HG02870 (cell line): ENCODE data around the gene IFNGR1.
"Not testable (repeated sequence)": the region's sequence is repeated elsewhere in the genome, so short reads cannot be mapped to it uniquely, and the experiment has no call there.

Experiments
- ATAC-seq: cut with Tn5 transposase; IDR thresholded peaks from one replicate; pipeline ENCODE4 v1.9.1; 2021; ENCODE audit warnings: mild to moderate bottlenecking, moderate library complexity; ENCODE audit not compliant: unreplicated experiment

Gene IFNGR1

GRCh38 chr6:137236581-137237355 is 17.6 kb upstream of the IFNGR1 start:
- ATAC-seq = no peak

GRCh38 chr6:137235686-137236085 is 16.5 kb upstream of the IFNGR1 start:
- no peak for ATAC-seq

DNA sequence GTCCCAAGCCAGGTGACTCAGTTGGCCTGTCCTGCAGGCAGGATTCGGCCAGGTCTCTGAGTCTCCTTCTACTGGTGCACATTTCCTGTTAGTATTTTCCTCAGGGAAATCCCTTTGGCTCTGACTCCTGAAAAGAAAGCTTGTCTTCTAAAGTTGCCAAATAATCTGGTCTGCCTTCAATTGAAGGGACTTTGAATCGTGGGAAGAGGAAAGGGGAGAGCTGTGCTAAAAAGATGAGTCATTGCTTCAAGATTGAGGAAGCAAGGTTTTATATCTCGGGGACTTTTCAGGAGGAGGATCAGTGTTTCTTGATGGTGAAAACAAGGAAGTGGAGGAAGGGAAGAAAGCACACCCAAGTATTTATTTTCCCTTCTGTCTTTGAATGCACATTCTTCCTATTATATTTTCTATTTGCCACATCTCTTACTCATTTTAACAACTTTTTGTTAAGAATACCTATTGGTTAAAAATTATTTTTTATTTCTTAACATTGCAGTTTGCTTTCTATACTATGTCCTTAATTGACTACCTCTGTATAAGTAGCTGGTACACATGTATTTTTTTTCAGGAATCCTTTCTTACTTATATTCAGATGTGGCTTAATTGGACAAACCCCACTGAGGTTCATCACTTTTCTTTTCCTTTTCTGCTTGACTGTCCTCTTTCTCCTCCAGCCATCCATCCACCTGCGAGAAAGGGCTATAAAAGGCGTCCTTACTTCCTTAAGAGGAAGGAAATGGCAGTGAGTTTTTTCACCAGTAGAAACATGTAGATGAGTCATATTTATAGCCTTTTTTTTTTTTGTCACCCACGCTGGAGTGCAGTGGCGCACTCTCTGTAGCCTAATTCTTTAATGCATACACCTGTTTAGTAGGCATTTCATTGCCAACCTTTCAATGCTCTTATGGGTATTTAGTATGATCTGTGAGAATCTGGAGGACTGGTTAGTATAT is 15.0 kb upstream of the IFNGR1 start:
- peak; percentile 64 for ATAC-seq

DNA sequence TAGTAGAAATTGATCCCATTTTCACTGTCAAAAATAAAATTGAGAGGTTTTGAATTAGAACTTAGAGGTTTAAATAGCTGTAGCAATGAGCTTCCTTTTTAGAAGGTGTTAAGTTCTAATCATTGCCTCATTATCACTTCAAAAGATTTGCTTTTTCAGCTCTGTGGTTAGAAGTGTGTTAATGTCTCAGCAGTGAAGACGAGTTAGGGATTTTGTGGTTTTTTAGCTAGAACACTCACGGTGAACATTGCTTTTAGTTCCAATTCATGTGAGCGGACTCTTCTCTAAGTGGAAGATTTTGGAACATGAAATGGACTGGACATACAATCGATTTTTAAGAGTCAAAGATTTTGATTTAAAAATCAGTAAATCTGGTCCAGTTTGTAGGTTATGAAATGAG is 12.7 kb upstream of the IFNGR1 start:
- ATAC-seq = no peak

DNA sequence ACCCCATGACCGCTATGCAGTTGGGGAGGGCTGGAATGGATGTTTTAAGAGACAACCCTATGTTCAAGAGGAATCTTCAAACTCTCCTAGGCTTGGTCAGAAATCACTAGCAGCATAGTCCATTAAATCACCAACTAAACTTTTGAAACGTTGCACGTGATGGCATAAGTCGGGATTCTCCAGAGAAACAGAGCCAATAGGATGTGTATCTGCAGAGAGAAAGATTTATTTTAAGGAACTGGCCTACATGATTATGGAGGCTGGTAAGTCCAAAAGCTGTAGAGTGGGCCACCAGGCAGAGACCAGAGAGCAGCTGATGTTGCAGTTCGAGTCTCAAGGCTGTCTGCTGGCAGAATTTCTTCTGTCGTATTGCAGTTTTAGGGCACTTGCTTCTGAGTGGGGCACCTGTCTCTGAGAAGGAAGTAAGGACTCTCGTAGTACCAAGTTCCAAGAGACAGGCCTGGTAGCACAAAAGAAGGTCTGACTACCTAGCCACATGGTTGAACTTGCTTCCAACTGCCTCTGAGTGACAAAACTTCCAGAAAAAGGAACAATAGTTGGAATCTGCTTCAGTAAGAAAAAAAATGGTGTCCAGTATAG is 11.9 kb upstream of the IFNGR1 start:
- ATAC-seq = no peak

DNA sequence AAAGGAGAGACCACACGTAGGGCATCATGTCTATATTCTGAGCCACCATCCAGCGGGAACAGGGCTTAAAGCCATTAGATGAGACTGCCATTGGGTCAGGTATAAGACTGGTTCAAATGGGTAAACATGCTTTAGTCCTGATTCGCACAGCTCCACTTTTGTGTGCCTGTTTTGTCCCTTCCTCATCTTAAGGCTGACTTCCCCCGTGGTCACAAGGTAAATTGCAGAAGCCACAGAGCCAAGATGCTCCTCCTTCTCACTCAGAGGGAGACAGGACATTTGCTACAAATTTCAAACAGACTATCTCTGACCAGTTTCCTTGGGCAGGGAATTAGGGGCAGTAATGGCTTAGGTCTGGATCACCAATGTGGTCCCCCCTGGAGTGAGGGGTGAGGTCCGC is 11.4 kb upstream of the IFNGR1 start:
- ATAC-seq = no peak

DNA sequence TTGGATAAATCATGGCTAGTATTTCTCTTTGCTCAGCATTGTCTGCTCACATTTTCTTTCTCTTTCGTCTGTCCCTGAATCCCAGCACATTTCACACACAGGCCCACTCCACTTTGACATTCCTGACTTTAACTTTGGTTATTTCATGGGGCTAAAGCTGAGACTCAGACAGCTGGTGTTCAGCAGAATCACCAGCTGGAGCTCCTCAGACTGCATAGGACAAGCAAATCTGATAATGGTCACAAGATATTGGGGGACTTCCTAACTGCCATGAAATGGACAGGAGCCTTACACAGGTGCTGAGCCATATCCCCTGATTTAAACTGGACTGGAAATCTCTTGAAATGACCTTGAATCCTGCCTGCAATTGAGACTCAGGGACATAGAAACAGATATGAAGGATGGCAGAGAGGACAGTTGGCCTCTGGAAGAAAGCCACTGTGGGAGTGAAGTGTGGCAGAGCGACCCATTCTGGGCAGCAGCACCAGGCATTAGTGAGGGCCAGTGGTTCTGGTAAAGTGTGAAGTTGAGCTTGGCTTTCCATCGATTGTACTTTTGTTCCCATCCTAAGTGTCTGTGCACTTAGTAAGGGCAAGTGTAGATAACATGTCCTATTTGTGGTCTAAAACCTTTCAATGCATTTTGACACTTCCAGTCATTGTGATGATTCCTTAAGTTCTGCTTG is 10.0 kb upstream of the IFNGR1 start:
- ATAC-seq = no peak

- ATAC-seq = peak; percentile 50
Measured at GRCh38 chr6:137227871-137228302, 8.7 kb upstream of the IFNGR1 start.

- ATAC-seq = no peak
Measured at GRCh38 chr6:137226697-137227096, 7.5 kb upstream of the IFNGR1 start.

GRCh38 chr6:137224799-137225198 is 5.6 kb upstream of the IFNGR1 start:
- peak; percentile 46 for ATAC-seq

DNA sequence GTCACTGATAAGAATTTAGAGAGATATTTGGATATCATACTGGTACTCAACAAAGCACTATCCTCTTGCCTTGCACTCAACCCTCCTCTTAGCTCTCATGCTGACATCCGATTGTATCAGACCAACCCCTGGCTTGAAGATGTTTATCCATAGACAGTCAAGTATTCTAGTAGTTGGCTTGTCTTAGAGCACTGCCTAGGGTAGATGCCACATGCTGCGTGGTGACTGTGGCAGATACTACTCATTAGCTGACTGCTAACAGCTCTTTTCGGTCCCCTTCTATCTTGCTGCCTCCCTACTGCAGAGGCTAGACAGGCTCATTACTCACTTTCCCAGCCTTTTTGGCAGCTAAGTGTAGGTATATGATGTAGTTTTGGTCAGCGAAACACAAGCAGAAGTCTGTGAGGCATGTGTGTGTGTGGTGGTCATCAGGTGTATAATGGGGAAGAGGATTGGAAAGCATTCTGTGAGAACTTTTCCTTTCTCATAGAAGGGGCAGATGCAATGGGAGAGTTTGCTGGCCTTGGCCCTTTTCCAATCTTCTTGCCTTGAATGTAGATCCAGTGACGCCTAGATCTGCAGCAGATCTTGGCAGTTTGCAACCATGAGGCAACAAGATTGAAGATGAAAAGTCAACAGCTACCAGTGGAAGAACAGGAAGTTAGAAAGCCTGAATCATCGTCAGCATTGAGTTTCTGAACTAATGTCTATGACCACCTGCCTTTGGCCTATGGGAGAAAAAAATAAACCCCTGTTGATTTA is 4.4 kb upstream of the IFNGR1 start:
- ATAC-seq = no peak

- no peak for ATAC-seq
Measured at GRCh38 chr6:137222381-137222780, 3.2 kb upstream of the IFNGR1 start.

- ATAC-seq = no peak
Measured at GRCh38 chr6:137219664-137220252, 573 bp upstream of the IFNGR1 start.

DNA sequence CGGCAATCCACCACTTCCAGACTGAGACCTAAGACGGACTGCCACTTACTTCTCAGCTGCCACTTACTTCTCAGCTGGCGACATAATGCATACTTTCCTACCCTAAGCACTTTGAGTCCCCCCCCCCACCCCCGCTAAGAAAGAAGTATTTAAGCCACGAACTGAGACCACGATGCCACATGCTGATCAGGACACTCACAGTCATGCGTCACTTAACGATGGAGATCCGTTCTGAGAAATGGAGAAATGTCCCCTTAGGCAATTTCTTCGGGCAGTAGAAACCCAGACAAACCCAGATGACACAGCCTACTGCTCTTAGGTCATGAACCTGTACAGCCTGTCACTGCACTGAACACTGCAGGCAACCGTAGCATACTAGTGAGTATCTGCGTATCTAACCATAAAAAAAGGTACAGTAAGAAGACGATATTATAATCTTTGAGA is 690 bp downstream of the IFNGR1 start:
- ATAC-seq = peak; percentile 22

GRCh38 chr6:137217801-137218472 is 1.2 kb downstream of the IFNGR1 start:
- no peak for ATAC-seq

- no peak for ATAC-seq
Measured at GRCh38 chr6:137216875-137217553, 2.2 kb downstream of the IFNGR1 start.

- no peak for ATAC-seq
Measured at GRCh38 chr6:137216106-137216505, 3.1 kb downstream of the IFNGR1 start.

GRCh38 chr6:137215630-137216029 is 3.6 kb downstream of the IFNGR1 start:
- not testable (repeated sequence) for ATAC-seq

- no peak for ATAC-seq
Measured at GRCh38 chr6:137214931-137215330, 4.3 kb downstream of the IFNGR1 start.
